ENCODE results near the gene REC8. TPM values are rescaled to one million over a fixed set of nuclear protein-coding genes. Genes with fewer than 3 reads are reported as not detected.

REC8 gene
- total and polyA plus RNA-seq, 9 donors, result 4.9 to 75.4 (median 8.1) TPM

DNA sequence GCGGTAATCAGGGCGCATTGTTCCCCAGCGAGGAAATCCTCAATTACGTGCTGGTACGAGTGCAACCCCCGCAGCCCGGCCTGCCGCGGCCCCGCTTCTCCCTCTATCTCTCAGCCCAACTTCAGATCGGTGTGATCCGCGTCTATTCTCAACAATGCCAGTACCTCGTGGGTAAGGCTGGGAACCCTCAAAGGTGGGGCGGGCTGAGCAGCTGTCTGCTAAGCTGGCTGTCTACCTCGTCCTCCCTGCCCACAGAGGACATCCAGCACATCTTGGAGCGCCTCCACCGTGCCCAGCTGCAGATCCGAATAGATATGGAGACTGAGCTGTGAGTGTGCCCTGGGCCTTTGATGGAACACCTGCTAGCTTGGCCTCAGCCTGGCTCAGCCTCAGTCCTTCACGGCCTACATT lies 996 bp downstream of the REC8 start:
- Histone ChIP-seq H3K4me1 (ENCODE audit: insufficient read depth) (peaks cover 8% of the 10 kb centered on the region), H3K27ac (no peak overlapping the region), H3K9me3 (no peaks in the 10 kb centered on the region), H3K36me3 (no peaks in the 10 kb centered on the region), H3K4me3 (no peak overlapping the region), H3K27me3 (no peaks in the 10 kb centered on the region)
- 53 to 65% (median 55%) methylated on average over 20 of the region's 20 CpGs for WGBS, 3 donors
- no peak for DNase-seq
- no peak for TF ChIP-seq EP300 (IDR thresholded peaks at IDR 0.05)
- no peak for TF ChIP-seq POLR2A (IDR thresholded peaks at IDR 0.05)
- TF ChIP-seq, protein P1, sequence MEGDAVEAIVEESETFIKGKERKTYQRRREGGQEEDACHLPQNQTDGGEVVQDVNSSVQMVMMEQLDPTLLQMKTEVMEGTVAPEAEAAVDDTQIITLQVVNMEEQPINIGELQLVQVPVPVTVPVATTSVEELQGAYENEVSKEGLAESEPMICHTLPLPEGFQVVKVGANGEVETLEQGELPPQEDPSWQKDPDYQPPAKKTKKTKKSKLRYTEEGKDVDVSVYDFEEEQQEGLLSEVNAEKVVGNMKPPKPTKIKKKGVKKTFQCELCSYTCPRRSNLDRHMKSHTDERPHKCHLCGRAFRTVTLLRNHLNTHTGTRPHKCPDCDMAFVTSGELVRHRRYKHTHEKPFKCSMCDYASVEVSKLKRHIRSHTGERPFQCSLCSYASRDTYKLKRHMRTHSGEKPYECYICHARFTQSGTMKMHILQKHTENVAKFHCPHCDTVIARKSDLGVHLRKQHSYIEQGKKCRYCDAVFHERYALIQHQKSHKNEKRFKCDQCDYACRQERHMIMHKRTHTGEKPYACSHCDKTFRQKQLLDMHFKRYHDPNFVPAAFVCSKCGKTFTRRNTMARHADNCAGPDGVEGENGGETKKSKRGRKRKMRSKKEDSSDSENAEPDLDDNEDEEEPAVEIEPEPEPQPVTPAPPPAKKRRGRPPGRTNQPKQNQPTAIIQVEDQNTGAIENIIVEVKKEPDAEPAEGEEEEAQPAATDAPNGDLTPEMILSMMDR (IDR thresholded peaks at IDR 0.05), result no peak
- intact Hi-C loops (cut with DNase I), result no loop called here

DNA sequence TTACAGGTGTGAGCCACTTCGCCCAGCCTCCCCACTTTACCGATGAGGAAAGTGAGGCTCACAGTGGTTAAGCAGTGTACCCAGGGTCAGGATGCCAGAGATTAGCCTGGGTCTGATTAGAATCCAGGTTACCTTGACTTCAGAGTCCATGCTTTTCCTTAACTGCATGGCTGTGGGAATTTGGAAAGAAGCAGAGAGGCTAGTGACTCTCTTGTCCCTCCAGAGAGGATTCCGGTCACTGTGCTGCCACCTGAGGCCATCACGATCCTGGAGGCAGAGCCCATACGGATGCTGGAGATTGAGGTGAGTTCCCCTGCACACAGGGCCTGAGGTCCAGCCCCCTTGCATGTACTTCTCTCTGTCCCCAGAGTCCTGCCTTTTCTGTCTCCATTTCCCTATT lies 4.7 kb downstream of the REC8 start:
- no peak overlapping the region for H3K27ac ChIP-seq
- no peaks in the 10 kb centered on the region for H3K36me3 ChIP-seq
- intact Hi-C loops (cut with DNase I), result no loop called here
- H3K4me3 ChIP-seq, result no peak overlapping the region
- WGBS, 3 donors, result 90 to 95% (median 94%) methylated on average over 5 of the region's 5 CpGs
- no peak for DNase-seq
- no peaks in the 10 kb centered on the region for H3K9me3 ChIP-seq
- peaks cover 5% of the 10 kb centered on the region for H3K4me1 ChIP-seq (ENCODE audit: insufficient read depth)
- H3K27me3 ChIP-seq, result no peaks in the 10 kb centered on the region
- TF ChIP-seq, protein P1 (IDR thresholded peaks at IDR 0.05), result no peak
- TF ChIP-seq POLR2A (IDR thresholded peaks at IDR 0.05) (no peak), EP300 (IDR thresholded peaks at IDR 0.05) (no peak)

DNA sequence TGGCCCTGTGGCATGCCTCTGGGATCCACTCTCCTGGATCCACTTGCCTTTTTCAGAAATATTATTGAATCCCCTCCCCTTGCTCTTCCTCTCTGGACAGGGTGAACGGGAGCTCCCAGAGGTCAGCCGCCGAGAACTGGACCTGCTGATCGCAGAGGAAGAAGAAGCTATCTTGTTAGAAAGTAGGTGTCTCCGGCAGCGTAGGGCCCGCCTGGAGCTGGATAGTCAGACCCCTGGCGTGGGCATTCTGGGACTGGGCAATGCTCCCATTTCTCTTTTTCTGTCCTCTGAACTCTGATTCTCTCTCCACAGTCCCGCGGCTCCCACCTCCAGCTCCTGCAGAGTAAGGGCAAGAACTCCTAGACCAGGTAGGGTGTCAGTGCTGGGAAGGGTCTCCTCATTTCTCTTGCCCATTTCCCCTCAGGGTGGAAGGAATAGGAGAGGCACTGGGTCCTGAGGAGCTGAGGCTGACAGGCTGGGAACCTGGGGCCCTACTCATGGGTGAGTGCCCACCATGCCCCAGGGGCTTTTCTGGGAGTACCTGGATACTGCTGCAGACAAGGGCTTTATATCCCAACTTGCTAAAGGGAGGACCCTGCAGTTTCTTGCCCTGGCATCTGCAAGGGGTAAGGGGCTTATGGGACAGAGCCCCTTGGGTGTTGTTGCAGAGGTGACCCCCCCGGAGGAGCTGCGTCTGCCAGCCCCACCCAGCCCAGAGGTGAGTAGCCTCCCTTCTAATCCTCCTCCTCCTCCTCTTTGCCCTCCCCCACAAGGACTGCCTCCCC lies 5.4 kb downstream of the REC8 start:
- no peak overlapping the region for H3K4me3 ChIP-seq
- 76 to 81% (median 78%) methylated on average over 12 of the region's 12 CpGs for WGBS, 3 donors
- peaks cover 2% of the 10 kb centered on the region for H3K4me1 ChIP-seq (ENCODE audit: insufficient read depth)
- H3K27ac ChIP-seq, result no peak overlapping the region
- intact Hi-C loops (cut with DNase I), result no loop called here
- H3K9me3 ChIP-seq, result no peaks in the 10 kb centered on the region
- no peaks in the 10 kb centered on the region for H3K36me3 ChIP-seq
- TF ChIP-seq EP300 (IDR thresholded peaks at IDR 0.05) (no peak), POLR2A (IDR thresholded peaks at IDR 0.05) (no peak)
- TF ChIP-seq, protein P1 (IDR thresholded peaks at IDR 0.05), result no peak
- no peaks in the 10 kb centered on the region for H3K27me3 ChIP-seq
- DNase-seq, result no peak

DNA sequence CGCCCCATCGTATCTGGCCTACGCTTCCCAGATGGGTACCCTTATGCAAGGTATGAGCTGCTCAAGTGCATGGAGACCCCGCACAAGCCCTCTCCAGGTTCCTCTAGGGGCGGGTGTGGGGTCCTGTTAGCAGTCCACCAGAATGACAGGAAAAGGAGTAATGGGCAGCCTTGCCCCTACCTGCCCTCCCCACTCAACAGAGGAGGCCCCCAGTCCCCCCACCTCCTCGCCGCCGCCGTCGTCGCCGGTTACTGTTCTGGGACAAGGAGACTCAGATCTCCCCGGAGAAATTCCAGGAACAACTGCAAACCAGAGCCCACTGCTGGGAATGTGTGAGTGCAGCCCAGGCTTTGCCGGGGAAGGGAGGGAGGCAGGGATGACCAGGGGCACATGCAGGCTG lies 6.0 kb downstream of the REC8 start:
- Histone ChIP-seq H3K9me3 (no peaks in the 10 kb centered on the region), H3K4me3 (no peak overlapping the region), H3K4me1 (ENCODE audit: insufficient read depth) (no peaks in the 10 kb centered on the region), H3K36me3 (no peaks in the 10 kb centered on the region), H3K27ac (no peak overlapping the region), H3K27me3 (no peaks in the 10 kb centered on the region)
- DNase-seq, result no peak
- TF ChIP-seq, protein P1 (IDR thresholded peaks at IDR 0.05), result no peak
- whole genome bisulfite sequencing, 3 donors, result 80 to 84% (median 83%) methylated on average over 14 of the region's 14 CpGs
- intact Hi-C loops (cut with DNase I), result no loop called here

Measured in ovary (tissue), 9 donors.